NCI-H510A (cell line): Measurements from ENCODE around the gene GAGE12J.
"Not testable (repeated sequence)": the region's sequence is repeated elsewhere in the genome, so short reads cannot be mapped to it uniquely, and the experiment has no call there.

Source experiments
- DNase-seq: peaks from one replicate; lab custom pipeline; 2025; lab: John Stamatoyannopoulos, UW

Gene GAGE12J

DNA sequence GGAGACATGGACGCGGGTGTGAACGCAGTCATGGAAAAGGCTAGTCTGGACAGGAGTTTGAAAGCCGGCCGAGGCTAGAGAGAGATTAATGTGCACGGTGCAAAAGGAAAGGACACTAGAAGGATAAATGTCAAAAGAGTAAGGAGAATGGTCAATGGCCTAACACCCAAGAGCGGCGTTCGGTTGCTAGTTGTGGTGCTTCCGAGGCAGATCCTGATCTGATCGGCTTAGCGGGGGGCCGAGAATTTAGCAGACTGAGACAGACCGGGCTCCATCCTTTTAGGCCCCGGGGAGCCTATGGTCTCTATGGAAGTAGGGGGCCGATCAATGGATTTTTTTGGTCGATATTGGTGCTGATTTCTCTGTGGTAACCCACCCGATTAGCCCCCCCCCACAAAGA, 11.5 kb upstream of the GAGE12J start:
- DNase-seq = no peak

DNA sequence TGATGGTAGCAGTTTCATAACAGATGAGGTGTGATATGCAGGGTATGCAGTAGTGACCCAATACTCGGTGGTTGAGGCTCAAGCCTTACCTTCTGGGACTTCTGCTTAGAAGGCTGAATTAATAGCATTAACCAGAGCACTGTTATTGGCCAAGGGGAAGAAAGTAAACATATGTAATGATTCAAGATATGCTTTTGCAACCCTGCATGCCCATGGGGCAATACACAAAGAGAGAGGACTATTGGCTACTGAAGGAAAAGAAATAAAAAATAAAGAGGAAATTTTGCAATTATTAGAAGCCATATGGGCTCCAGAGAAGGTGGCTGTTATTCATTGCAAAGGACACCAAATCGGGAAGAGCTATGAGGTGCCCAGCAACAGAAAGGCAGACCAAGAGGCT, 9.7 kb upstream of the GAGE12J start:
- DNase-seq = no peak

DNA sequence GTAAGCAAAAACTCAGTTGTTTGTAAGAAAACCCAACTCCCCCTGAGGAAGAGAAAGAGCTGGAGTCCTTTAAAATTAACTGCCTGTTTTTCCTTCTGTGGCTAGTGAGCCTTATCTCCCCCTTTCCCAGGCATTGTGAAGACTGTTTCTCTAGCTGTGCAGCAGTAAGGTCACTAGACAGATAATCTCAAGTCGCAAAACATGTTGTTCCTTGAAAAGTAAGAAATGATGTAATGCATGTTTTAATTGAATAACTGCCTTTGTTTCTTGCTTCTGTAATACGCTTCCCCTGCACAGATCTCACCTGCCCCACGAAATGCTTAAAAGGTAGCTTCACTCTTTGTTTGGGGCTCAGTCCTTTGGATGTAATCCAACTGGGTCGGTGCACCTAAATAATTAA, 5.8 kb upstream of the GAGE12J start:
- no peak for DNase-seq

DNA sequence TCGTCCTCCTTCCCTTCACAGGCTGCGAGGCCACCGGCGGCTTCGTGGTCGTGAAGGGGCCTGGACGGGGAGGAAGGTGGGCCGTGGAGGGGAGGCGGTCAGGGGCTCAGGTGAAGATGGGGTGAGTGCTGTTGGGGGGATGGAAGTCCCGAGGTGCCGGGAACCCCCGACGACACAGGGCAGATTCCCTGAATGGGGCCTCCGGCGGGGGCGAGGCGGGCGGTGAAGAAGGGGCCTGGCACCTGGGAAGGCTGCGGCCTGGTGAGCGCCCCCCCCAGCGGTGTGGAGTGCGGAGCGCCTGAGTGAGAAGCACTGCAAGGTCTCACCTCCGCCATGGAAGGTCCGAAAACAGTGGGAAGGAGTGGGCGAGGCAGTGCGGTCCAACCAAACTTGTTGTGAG, 429 bp downstream of the GAGE12J start:
- not testable (repeated sequence) for DNase-seq

DNA sequence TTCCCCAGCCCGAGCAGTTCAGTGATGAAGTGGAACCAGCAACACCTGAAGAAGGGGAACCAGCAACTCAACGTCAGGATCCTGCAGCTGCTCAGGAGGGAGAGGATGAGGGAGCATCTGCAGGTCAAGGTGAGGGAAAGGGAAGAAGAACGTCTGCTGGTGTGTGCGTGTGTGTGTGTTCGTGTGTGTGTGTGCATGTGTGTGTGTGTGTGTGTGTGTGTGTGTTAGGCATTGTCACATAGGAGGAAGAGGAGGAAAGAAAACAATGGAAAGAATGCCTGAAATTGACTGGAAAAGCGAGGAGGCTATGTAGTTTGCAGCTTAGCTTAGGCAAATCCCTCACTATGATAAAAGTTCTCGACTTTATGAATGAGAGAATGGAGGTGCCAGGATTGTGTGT, 1.9 kb downstream of the GAGE12J start:
- DNase-seq = not testable (repeated sequence)

DNA sequence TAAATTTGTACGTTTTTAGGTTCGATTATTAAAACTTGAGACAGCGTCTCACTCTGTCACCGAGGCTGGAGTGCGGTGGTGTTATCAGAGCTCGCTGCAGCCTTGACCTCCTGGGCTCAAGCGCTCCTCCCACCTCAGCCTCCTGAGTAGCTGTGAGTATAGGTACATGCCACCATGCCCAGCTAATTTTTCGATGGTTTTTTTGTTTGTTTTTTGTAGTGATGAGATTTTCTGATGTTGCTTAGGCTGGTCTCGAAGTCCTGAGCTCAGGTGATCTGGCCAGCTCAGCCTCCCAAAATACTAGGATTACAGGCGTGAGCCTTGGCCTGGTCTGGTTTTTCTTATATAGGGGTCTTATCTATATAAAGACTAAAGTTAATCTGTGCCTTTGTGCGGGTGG, 8.6 kb downstream of the GAGE12J start:
- DNase-seq = not testable (repeated sequence)

DNA sequence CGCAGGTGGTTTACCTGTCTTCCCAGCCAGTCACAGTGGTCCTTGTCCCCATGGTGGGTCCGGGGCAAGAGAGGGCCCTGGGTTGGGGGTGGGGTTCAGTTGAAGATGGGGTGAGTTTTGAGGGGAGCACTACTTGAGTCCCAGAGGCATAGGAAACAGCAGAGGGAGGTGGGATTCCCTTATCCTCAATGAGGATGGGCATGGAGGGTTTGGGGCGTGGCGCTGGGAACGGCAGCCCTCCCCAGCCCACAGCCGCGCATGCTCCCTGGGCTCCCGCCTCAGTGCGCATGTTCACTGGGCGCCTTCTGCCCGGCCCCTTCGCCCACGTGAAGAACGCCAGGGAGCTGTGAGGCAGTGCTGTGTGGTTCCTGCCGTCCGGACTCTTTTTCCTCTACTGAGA, 9.4 kb downstream of the GAGE12J start, which contains the start of gene GAGE13:
Gene GAGE13, plus strand, starts transcription at position 301 of the 400 bp plus-strand sequence. CDS start 1,156 bp downstream, outside the sequence.
- not testable (repeated sequence) for DNase-seq

DNA sequence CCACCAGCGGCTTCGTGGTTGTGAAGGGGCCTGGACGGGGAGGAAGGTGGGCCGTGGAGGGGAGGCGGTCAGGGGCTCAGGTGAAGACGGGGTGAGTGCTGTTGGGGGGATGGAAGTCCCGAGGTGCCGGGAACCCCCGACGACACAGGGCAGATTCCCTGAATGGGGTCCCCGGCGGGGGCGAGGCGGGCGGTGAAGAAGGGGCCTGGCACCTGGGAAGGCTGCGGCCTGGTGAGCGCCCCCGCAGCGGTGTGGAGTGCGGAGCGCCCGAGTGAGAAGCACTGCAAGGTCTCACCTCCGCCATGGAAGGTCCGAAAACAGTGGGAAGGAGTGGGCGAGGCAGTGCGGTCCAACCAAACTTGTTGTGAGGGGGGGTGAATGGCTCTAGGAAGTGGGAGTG, 10.0 kb downstream of the GAGE12J start:
- DNase-seq = not testable (repeated sequence)

DNA sequence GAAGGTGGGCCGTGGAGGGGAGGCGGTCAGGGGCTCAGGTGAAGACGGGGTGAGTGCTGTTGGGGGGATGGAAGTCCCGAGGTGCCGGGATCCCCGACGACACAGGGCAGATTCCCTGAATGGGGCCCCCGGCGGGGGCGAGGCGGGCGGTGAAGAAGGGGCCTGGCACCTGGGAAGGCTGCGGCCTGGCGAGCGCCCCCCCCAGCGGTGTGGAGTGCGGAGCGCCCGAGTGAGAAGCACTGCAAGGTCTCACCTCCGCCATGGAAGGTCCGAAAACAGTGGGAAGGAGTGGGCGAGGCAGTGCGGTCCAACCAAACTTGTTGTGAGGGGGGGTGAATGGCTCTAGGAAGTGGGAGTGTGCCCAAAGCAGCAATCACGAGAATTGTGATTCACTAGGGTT, 19.6 kb downstream of the GAGE12J start:
- DNase-seq = not testable (repeated sequence)

DNA sequence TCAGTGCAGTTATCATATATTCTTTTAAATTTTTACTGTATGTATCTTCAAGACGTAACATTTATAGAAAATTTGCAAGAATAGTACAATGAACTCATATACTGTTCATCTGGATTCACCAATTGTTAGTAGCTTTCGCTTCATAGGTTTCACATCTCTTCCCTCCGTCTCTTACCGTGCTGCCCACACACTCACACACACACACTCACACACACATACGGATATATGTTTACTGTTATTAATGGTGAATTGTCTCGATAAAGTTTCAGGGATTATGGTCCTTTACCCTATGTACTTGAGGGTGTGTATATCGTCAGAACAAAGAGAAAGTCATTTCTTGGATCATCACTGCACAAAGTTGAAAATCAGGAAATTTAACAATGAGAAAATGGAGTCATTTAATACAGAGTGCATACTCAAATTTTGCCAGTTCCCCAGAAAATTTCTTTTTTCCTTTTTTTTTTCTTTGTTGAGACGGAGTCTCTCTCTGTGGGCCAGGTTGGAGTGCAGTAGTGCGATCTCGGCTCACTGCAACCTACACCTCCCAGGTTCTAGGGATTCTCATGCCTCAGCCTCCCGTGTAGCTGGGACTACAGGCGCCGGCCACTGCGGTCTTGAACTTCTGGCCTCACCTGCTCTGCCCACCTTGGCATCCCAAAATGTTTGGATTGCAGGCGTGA, 22.8 kb downstream of the GAGE12J start:
- not testable (repeated sequence) for DNase-seq

DNA sequence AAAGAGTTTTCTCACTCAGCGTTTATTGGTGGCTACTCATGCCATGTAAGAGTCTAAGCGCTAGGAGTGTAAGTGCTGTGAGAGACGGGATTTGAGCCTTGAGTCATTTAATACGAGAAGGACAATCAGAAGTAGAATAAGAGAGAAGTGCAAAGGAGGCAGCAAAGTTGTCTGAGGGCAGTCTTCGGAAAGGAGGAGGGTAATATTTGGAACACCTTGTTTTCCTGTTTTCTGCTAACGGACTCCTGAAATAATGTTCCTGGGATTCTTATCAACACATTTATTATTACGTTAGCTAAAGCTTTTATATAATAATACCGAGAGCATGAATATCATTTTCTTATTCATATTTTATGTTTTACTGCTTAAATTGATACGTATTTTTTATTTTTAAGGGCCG, 23.6 kb downstream of the GAGE12J start:
- not testable (repeated sequence) for DNase-seq

DNA sequence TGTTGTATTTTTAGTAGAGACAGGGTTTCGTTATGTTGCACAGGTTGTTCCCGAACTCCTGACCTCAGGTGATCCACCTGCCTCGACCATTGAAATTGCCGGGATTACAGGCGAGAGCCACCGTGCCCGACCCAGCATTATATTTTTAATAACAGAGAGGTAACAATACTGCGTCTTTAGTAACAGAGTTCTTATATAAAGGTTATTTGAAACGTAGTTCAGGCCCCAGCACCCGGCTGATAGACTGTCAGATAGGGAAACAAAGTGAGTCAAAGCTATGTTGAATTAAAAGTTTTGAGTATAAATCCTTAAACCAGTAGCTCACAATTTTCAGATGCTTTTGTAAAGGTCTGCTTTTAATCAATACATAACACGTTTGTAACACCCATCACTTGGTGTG, 24.3 kb downstream of the GAGE12J start:
- not testable (repeated sequence) for DNase-seq
